Muscle of leg (tissue), 11 donors: ENCODE measurements around the gene ERI2. TPM values are rescaled to one million over a fixed set of nuclear protein-coding genes. Genes with fewer than 3 reads are reported as not detected.

Experiments
- DNase-seq: peaks from one replicate; pipeline ENCODE4 v3.0.0; 2013
- H3K27ac ChIP-seq: one replicate; pipeline ENCODE4 v1.5.1; 2013; ENCODE audit warnings: mild to moderate bottlenecking, low read length, control low read depth
- H3K27me3 ChIP-seq: one replicate; pipeline ENCODE4 v1.6.1; 2013; ENCODE audit warnings: low read length; ENCODE audit not compliant: control insufficient read depth, insufficient read depth
- H3K36me3 ChIP-seq: one replicate; pipeline ENCODE4 v1.6.1; 2013; ENCODE audit warnings: low read length; ENCODE audit not compliant: control insufficient read depth, insufficient read depth
- H3K4me1 ChIP-seq: one replicate; pipeline ENCODE4 v1.6.1; 2013; ENCODE audit warnings: low read length; ENCODE audit not compliant: control insufficient read depth, insufficient read depth
- H3K4me3 ChIP-seq: one replicate; pipeline ENCODE4 v1.5.1; 2013; ENCODE audit warnings: low read length, control low read depth
- H3K9me3 ChIP-seq: replicated peaks from 2 replicates; pipeline ENCODE4 v1.6.1; 2013; ENCODE audit warnings: low read depth, low read length; ENCODE audit not compliant: control insufficient read depth
- WGBS: methylation state at CpG from one replicate; pipeline ENCODE4 v1.1.5; 2013; ENCODE audit warnings: missing lambda C conversion rate; ENCODE audit not compliant: insufficient coverage; 5-methylcytosine and 5-hydroxymethylcytosine counted together
- polyA plus RNA-seq, 8 donors: library from polyadenylated mRNA; unstranded; fragments of 120-200 nt; gene quantifications; one replicate each; pipeline versions ENCODE4 v1.2.1 to v1.2.3, GENCODE V29; 2013; ENCODE audit warnings: inconsistent platforms in 1 of 8, low replicate concordance in 1 of 8; ENCODE audit not compliant: insufficient read length in 8 of 8, insufficient read depth in 1 of 8
- total RNA-seq: library from RNA; stranded (reverse); fragments of 120-200 nt; gene quantifications from one replicate; pipeline ENCODE4 v1.2.4, GENCODE V29; 2013

The ERI2 gene
- total and polyA plus RNA-seq, 9 donors = 13.0 to 17.5 (median 15.2) TPM

DNA sequence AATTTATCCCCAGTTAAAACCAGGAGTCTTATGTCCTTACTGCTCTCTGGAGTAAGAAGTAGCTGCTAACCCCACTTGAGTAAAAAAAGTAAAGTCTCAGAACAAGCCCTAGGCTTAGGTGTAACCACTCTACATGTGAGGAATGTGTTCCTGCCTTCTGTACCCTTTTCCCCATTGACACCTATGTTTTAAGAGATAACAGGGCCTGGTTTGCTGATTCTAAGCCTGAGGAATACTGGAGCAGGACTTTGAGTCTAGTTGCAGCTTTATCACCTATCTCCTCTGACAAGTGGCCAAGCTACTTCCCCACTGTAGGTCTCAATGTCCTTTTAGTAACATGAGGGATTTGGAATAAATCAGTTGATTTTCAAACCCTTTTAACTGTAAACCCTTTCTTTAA is 40.3 kb upstream of the ERI2 start:
- Histone ChIP-seq H3K9me3 (no peaks in the 10 kb centered on the region), H3K4me3 (no peak overlapping the region), H3K27ac (no peak overlapping the region), H3K36me3 (peaks cover 9% of the 10 kb centered on the region), H3K4me1 (peaks cover 6% of the 10 kb centered on the region), H3K27me3 (no peaks in the 10 kb centered on the region)
- no peak for DNase-seq

DNA sequence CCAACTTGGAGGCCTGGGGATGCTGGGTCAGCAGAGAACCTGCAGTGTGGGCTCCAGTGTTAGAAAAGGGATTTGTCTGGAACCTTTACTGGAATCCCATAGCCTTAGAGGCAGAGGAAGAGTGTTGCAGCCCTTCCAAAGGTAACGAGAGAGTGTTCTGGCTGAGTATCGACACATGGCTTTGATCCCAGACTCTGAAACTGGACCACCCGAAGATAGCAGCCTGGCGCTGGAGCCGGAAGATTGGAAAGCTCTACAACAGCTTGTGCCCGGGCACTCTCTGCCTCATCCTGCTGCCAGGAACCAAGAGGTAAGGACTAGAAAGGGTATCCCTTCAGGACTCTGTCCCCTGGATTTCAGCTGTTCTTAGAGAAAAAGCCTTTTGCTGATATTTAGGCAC is 39.8 kb upstream of the ERI2 start:
- DNase-seq = no peak
- Histone ChIP-seq H3K27me3 (no peaks in the 10 kb centered on the region), H3K27ac (no peak overlapping the region), H3K4me3 (no peak overlapping the region), H3K9me3 (no peaks in the 10 kb centered on the region), H3K36me3 (peaks cover 11% of the 10 kb centered on the region), H3K4me1 (peaks cover 3% of the 10 kb centered on the region)
- WGBS = 73% methylated on average over 6 of the region's 6 CpGs

DNA sequence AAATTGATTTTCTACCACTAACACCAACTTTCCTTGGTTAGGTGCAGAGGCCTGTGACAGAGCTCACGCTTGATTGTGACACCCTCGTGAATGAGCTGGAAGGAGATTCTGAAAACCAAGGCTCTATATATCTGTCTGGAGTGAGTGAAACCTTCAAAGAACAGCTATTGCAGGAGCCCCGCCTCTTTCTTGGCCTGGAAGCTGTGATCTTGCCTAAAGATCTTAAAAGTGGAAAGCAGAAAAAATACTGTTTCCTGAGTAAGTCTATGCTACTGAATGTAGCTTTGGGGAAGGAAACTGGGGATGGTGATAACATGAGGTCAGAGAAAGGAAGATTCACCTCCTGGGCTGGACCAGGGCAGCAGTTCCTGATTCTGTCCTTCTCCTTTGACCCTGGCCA is 38.3 kb upstream of the ERI2 start:
- no peak for DNase-seq
- Histone ChIP-seq H3K4me3 (no peak overlapping the region), H3K9me3 (no peaks in the 10 kb centered on the region), H3K27ac (no peak overlapping the region), H3K36me3 (peaks cover 15% of the 10 kb centered on the region), H3K4me1 (no peaks in the 10 kb centered on the region), H3K27me3 (no peaks in the 10 kb centered on the region)
- WGBS = 100% methylated on average over 1 of the region's 3 CpGs

DNA sequence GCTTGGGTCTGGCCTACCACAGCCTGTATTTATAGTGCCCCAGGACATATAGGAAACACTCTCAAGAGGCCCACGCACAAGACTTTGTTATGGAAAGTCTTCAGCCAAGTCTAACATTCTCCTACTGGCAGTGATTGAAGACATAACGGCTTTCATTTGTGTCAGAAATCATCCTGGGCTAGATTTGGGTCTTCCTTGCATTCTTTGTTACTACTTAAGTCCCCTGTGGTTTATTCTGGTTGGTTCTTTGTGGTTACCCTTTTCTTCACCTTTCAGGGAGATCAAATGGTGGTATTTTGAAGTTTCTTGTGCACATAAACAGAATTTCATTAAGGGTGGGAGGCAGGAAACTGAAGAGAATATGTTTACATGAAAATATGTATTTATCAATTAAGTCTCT is 37.8 kb upstream of the ERI2 start:
- DNase-seq = no peak
- H3K4me3 ChIP-seq = no peak overlapping the region
- H3K27me3 ChIP-seq = no peaks in the 10 kb centered on the region
- 60% methylated on average over 1 of the region's 2 CpGs for WGBS
- no peaks in the 10 kb centered on the region for H3K9me3 ChIP-seq
- peaks cover 15% of the 10 kb centered on the region for H3K36me3 ChIP-seq
- no peaks in the 10 kb centered on the region for H3K4me1 ChIP-seq
- no peak overlapping the region for H3K27ac ChIP-seq

DNA sequence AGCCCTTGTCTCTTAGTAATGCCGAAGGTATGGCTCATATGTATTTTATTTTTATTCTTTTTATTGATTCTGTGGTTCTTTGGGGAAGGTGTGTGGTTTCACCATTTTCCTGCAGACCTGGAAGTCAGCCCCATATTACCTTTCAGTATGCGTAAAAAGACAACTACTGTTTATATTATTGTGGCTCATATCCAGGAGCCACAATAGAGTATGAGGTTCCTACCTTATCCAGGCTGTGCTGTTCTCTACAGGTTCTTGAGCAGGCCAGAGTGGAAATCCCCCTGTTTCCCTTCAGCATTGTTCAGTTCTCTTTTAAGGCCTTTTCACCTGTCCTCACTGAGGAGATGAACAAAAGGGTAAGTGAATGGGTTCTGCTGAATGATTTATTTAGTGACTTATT is 33.2 kb upstream of the ERI2 start:
- H3K27me3 ChIP-seq = no peaks in the 10 kb centered on the region
- DNase-seq = no peak
- H3K4me3 ChIP-seq = no peak overlapping the region
- H3K9me3 ChIP-seq = no peaks in the 10 kb centered on the region
- WGBS = no CpG with 5 or more reads among the region's 2 CpGs
- H3K36me3 ChIP-seq = peaks cover 14% of the 10 kb centered on the region
- H3K4me1 ChIP-seq = no peaks in the 10 kb centered on the region
- H3K27ac ChIP-seq = no peak overlapping the region

DNA sequence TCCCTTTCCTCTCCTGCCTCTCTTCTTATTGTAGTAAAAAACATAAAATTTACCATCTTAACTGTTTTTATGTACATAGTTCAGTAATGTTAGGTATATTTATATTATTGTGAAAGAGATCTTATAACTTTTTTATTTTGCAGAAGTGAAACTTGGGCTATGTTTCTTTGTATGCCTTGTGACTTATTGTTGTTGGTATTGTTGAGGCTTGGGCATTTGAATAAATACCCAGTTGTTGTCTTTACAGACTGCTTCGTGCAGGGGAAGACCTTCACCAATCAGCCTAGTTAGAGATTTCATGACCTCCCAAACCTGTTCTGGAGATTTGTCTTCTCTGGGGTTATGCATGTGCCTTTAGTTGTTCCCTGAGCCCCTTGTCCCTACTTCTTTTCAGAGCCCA is 32.0 kb upstream of the ERI2 start:
- Histone ChIP-seq H3K27me3 (no peaks in the 10 kb centered on the region), H3K27ac (no peak overlapping the region), H3K4me1 (no peaks in the 10 kb centered on the region), H3K36me3 (peaks cover 14% of the 10 kb centered on the region), H3K9me3 (no peaks in the 10 kb centered on the region), H3K4me3 (no peak overlapping the region)
- WGBS = no CpG with 5 or more reads among the region's 1 CpG
- DNase-seq = no peak

DNA sequence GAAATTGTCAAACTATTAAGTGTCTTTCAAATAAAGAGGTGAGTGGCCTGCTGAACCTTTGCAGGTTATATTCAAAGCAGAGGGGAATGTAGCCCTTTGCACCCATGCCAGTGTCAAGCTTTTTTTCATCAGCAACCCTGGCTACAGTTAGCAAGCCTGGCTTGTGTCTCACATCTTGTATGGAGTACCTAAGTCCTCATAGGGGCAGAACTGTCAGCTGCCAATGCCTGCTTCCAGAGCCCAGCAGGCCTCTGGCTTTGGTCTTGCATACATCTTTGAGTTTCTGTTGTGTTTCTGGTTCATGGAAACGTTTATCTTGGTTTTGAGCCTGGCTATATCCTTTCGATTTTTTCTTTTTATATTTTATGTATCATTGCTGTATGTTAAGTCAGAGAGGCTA is 26.8 kb upstream of the ERI2 start:
- Histone ChIP-seq H3K27me3 (no peaks in the 10 kb centered on the region), H3K27ac (no peak overlapping the region), H3K4me3 (no peak overlapping the region), H3K9me3 (no peaks in the 10 kb centered on the region), H3K4me1 (no peaks in the 10 kb centered on the region), H3K36me3 (peaks cover 7% of the 10 kb centered on the region)
- no peak for DNase-seq
- no CpG with 5 or more reads among the region's 2 CpGs for WGBS

DNA sequence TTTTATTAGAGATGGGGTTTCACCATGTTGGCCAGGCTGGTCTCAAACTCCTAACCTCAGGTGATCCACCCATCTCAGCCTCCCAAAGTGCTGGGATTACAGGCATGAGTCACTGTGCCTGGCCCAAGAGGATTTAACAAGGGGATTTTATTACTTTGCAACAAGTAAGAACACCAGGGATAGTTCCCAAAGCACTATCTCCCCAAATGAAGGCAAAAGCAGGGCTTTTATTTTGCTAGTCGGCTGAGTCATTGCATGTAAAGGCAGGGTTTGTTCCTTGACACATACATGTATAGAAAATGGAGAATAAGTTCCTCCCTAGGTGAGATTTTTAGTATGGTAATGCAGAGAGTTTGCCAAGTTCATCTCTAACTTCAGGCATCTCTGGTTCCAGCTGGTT is 24.1 kb upstream of the ERI2 start:
- WGBS = no CpG with 5 or more reads among the region's 1 CpG
- Histone ChIP-seq H3K9me3 (no peaks in the 10 kb centered on the region), H3K27ac (no peak overlapping the region), H3K36me3 (peaks cover 14% of the 10 kb centered on the region), H3K4me3 (no peak overlapping the region), H3K4me1 (no peaks in the 10 kb centered on the region), H3K27me3 (no peaks in the 10 kb centered on the region)
- DNase-seq = no peak

DNA sequence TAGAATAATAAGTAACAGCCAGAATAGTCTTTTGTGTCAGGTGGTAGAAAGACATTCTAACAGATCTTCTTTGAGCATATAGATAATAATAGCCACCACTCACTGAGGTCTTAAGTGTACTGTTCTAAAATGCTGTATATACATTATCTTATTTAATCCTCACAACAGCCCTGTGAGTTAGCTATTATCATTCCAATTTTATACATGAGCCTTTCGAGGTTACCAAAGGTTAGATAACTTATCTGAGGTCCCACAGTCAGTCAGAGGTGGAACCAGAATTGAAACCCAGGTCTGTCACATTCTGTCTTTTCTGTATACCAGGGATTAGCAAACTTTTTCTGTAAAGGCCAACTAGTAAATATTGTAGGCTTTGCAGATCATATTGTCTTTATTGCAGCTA is 23.3 kb upstream of the ERI2 start:
- no peak overlapping the region for H3K4me3 ChIP-seq
- no peak overlapping the region for H3K27ac ChIP-seq
- WGBS = no CpG with 5 or more reads among the region's 1 CpG
- H3K4me1 ChIP-seq = no peaks in the 10 kb centered on the region
- no peaks in the 10 kb centered on the region for H3K9me3 ChIP-seq
- H3K27me3 ChIP-seq = no peaks in the 10 kb centered on the region
- DNase-seq = no peak
- H3K36me3 ChIP-seq = peaks cover 11% of the 10 kb centered on the region

DNA sequence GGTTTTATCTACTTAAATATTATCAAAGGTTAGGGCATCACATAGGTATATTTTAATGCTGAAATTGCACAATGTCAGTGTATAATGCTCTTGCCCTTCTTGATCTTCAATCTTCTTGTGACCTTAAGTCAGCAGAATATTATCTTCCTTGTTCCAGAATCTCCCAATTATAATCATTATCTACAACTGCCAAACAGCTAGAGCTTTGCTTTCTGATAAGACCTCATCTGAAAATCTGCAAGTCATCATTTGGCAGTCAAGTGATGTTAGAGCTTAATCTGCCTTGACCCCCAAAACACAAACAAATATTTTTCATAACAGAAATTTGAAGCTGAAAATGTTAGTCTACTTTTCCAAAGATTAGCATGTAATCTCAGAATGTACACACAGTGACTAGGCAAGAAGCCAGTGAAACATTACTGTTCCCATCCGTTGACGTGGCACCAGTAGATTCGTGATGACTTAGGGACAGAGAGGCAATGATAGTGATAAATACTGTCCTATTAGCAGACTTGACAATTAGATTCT is 19.8 kb upstream of the ERI2 start:
- Histone ChIP-seq H3K36me3 (peaks cover 14% of the 10 kb centered on the region), H3K9me3 (no peaks in the 10 kb centered on the region), H3K4me1 (no peaks in the 10 kb centered on the region), H3K4me3 (no peak overlapping the region), H3K27me3 (no peaks in the 10 kb centered on the region), H3K27ac (no peak overlapping the region)
- no peak for DNase-seq
- 92% methylated on average over 2 of the region's 3 CpGs for whole genome bisulfite sequencing
